GM19099 (cell line): Measurements from ENCODE around the gene RGS12.

Source experiments
- POLR2A ChIP-seq: IDR thresholded peaks from 3 replicates; pipeline ENCODE4 v1.6.1; 2011; ENCODE audit warnings: low read depth; ENCODE audit not compliant: insufficient read length; ENCODE audit errors: extremely low read depth

The RGS12 gene

DNA sequence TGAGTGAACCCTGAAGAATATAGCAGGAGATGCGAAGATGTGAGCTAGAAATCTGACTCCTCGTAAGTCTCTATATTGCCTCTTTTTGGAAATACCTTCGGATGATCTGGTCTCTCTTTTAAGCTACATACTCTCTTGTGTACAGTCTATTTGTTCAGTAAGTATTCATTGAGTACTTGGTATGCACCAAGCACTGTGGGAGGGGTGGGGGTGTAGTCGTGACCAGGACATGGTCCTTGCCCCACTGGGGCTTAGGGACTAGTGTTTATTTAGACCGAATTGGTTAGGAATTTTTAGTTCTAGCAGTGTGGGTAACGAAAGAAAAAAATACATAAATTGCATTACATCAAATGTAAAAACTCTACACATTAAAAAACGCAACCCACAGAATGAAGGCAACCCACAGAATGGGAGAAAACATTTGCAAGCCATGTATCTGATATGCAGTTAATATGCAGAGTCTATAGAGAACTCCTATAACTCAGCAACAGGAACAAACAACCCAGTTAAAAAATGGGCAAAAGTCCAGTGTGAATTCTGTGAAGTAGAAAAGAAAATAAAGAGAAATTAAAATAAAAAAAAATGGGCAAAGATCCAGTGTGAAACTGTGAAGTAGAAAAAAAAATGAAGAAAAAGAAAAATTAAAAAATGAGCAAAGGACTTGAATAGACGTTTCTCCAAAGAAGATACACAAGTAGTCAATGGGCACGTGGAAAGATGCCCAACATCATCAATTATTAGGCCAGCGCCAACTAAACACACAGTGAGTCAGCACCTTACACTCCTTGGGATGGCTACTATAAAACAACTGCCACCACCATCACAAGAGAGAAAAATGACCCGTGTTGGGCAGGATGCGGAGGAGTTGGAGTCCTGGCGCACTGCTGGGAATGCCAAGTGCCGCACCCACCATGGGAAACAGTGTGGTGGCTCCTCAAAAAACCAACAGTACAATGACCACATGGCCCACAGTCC lies 43.8 kb downstream of the RGS12 start:
- no peak for TF ChIP-seq POLR2A

DNA sequence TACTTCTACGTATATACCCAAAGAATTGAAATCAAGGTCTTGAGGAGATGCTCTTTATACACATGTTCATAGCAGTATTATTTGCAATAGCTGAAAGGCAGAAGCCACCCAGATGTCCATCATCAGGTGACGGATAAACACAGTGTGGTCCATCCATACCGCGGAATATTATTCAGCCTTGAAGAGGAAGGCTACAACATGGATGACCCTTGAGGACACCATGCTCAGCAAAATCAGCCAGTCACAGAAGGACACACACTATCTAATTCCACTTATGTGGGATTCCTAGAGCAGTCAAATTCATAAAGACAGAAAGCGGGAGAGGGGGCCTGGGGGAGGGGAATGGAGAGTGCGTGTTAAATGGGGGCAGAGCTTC lies 44.5 kb downstream of the RGS12 start:
- TF ChIP-seq POLR2A: no peak

DNA sequence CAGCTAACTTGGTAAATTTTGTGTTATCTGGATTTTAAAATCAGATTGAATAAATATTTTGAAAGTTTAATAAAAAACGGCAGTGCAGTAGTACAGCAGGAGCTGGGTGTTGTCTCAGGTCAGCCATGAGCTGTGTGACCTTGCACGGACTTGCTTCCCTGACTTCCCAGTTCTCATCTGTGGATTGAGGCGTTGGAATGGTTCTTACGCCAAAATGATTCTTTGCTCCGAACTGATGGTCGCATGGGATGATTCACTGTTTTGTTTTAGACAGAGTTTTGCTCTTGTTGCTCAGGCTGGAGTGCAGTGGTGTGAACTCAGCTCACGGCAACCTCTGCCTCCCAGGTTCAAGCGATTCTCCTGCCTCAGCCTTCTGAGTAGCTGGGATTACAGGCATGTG lies 45.0 kb downstream of the RGS12 start:
- no peak for TF ChIP-seq POLR2A

DNA sequence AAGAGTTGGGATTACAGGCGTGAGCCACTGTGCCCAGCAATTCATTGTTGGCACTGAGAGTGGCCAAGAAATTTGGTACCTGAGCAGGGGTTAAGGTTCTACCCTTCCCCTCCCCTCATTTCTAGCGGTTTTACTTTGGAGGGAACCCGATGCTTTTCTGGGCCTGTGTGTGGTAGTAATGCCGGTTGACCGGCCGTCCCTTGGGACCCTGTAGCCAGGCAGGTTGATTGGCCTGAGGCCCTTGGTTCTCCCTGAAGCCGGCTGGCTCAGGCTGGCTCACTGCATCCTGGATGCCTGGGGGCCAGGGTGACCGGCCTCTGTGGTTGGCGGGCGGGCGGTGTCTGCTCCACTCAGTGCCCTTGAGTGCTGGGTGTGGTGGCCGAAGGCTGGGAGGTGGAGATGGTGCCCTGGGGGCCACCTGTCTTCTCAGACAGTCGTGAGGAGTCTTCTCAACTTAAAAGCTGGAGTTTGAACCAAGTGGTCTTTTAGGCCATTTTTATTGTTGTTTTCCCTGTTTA lies 45.6 kb downstream of the RGS12 start:
- TF ChIP-seq POLR2A: no peak

DNA sequence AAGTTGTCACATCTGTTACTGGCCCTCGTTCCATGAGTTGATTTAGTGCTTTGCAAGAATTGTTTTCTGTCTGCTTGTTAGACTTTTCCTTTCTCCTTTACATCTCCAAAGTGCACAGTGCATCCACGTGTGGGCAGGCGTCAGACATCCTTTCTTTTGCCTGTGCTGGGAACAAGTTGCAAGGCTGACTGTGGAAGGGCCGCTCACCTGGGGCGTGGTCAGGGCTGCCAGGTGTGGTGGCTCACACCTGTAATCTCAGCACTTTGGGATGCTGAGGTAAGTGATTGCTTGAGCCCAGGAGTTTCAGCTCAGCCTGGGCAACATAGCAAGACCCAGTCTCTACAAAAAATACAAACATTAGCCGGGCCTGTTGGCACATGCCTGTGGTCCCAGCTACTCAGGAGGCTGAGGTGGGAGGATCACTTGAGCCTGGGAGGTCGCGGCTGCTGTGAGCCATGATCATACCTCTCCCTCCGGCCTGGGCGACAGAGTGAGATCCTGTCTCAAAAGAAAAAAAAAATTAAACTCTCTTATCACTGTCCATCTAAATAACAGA lies 46.2 kb downstream of the RGS12 start:
- no peak for TF ChIP-seq POLR2A

DNA sequence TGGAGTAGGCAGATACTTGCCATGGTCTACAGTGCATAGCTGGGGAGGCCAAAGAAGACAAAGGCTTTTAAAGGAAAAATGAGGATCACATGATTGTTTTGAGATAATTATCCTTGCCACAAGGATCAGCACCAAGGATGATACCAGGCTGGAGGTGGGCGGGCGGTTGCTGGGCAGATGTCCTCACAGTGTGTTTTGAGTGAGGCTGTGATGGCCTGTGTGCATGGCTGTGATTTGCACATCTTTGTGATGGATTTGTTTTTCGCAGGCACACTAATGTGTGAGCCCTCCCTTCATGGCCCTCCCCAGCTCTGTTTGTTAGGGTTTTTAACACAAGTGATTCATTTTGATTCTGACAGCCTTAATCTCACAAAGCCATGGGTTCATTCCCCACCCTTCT lies 46.8 kb downstream of the RGS12 start:
- no peak for TF ChIP-seq POLR2A

DNA sequence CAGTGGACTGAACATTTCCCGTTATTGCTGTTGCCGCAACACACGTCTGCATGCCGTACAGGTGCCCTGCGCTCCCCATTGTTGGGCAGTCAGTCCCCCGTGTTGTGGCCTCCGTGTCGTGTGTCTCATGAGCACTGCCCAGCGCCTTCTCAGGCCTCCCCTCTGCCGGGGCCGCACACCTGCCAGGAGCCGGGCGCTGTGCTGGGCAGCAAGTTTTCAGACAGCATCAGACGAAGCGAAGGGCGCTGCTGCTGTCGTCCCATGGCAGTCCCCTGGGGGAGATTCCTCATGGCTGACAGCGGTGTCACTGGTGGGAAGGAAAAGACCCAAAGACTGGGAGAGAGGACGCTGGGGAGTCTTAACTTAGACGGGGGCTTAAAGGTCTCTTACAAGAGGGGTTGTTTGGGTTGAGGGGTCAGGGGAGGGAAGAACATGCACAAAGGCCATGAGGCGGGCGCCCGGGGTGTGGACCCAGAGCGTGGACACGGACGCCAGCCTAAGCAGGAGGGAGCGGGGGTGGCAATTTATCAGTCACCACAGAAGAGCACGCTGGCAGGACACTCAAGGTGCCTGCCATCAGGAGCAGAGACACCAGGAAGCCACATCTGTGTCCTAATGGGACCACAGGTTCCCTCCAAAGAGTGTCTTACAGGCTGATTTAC lies 47.3 kb downstream of the RGS12 start:
- no peak for TF ChIP-seq POLR2A

DNA sequence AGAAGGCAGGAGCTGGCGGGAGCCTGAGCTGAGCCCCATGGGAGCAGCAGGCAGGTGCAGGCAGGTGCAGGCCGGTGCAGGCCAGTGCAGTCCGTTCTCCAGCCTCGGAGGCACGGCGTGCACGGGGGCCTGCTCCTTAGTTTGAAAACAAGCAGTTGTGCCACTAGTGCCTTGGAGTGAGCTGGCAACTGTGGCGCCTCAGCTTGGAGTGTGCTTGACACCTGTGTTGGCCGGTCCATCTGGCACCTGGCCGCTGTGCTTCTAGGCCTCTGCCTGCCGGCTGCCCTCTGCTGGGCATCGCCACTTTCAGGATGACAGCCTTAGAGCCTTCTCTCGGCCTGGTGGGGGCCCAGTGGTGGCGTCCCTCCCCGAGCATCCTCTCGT lies 47.9 kb downstream of the RGS12 start:
- no peak for TF ChIP-seq POLR2A

DNA sequence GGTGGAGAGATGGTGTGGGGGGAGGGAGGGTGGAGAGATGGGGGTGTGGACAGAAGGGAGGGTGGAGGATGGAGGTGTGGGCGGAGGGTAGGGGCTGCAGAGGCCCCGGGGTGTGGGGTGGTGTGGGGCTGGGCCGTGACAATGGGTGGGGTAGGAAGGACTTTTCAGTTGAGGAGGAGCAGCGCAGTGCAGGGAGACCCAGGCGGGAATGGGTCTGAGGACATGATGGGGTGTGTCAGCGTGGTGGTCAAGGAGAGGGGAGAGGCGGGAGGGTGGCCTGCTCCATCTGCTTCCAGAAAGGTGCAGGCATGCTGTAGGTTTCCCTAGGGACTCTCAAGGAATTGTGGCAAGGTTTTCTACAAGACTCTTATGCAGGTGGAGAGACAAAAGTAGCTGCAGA lies 48.9 kb downstream of the RGS12 start:
- no peak for TF ChIP-seq POLR2A

DNA sequence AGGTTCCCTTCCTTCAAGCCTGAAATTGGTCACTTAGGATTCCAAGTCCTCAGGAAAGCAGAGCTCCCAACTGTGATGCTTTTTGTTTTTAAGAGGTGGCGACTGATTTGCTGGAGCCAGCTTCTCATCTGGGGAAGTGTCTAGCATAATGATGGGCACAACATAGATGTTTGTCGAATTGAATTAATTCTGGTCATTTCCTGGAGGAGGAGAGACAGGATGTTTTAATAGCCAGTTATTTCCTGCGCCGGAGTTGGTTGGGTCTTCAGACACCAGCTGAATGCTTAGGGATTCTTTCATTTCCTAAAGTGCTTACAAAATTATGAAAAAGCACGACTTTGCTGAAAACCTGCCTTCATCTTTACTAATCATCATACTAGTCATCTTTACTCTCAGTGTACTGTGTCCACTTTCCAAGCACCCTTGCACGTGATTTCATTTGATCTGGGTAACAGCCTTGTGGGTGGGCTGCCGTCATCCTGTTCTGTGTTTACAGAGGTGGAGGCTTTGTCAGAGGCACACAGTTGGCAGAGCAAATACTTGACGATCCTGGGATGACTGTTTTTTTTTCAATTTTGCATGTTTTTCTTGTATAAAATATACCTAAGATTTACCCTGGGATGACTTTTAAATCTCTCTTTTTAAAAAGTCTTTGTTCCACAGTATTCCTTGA lies 49.5 kb downstream of the RGS12 start:
- no peak for TF ChIP-seq POLR2A
